ENCODE results near the gene PLA2G6.

Gene PLA2G6

DNA sequence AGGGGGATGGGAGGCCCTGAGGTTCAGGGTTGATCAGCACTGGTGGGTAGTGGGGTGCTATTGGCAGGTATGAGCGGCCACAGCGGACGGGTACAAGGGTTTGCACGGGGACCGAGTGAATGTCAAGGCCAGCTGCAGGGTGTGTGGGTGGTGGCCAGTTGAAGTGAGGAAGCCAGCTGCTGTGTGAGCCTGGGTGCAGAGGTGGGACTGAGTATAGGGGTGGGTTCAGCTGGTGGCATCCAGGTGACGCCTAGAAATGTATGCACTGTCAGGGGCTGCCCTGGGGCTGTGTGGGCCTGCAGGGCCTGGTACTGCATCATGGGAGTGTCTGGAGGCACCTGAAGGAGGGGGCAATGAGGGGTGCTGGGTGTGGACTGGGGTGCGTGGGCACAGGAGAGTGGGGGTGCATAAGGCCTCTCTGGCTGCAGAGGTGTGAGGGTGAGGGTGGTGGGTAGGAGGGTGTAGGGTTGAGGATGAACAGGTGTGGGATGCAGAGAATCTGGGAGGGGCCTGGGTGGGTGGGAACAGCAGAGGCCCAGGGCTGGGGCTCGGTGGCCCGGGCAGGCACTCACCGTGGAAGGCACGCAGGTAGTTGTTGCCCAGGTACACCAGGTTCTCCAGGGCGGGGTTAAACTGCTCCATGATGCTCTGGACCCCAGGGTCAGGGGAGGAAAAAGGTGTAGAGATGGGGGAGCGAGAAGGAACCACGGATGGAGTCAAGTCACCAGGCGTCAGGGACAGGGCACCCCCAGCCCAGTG lies 72.9 kb downstream of the PLA2G6 start:
- no peak for DNase-seq (ENCODE audit: low spot score)

GRCh38 chr22:38107692-38108515 lies 73.7 kb downstream of the PLA2G6 start:
- no peaks in the 10 kb centered on the region for H3K36me3 ChIP-seq (replicated peaks in 1 of 2; ENCODE audit: control insufficient read depth in 2 of 2, insufficient read depth in 2 of 2, low read length in 2 of 2)
- no peaks in the 10 kb centered on the region for H3K79me1 ChIP-seq (ENCODE audit: low read depth, low read length)
- no peak overlapping the region for H3K4me2 ChIP-seq (ENCODE audit: insufficient read depth, low read length, poor library complexity, severe bottlenecking)
- no peak overlapping the region for H3K27ac ChIP-seq (replicated peaks; ENCODE audit: low read length)
- H3K4ac ChIP-seq (ENCODE audit: low read length), result no peak overlapping the region
- no peak overlapping the region for H2BK12ac ChIP-seq (ENCODE audit: low read length)
- H2AFZ ChIP-seq (ENCODE audit: low read length), result no peak overlapping the region
- no peak overlapping the region for H4K8ac ChIP-seq (ENCODE audit: low read depth, low read length)
- no peak overlapping the region for H2BK120ac ChIP-seq (ENCODE audit: low read depth, low read length)
- no peak overlapping the region for H2BK5ac ChIP-seq (ENCODE audit: low read length)
- H3K14ac ChIP-seq (ENCODE audit: low read length), result no peak overlapping the region
- WGBS, 2 donors (ENCODE audit: extremely low coverage in 2 of 2, insufficient read length in 2 of 2, insufficient replicate concordance in 1 of 2), result no CpG with 5 or more reads among the region's 17 CpGs
- peaks cover 0 to 2% of the 10 kb centered on the region in 2 donors for H3K4me1 ChIP-seq (ENCODE audit: control insufficient read depth in 2 of 2, insufficient read depth in 1 of 2, low read depth in 1 of 2, low read length in 2 of 2)
- no peak for DNase-seq (ENCODE audit: low spot score)
- H3K4me3 ChIP-seq (ENCODE audit: low read length in 2 of 2), result no peak overlapping the region
- peak overlapping the region; percentile 11 for H2AK5ac ChIP-seq (ENCODE audit: low read depth, low read length)
- H3K9ac ChIP-seq (ENCODE audit: low read depth, low read length, poor library complexity), result no peak overlapping the region
- no peak overlapping the region for H4K91ac ChIP-seq (ENCODE audit: low read depth, low read length, poor library complexity)
- H3K18ac ChIP-seq (ENCODE audit: low read length), result no peak overlapping the region
- H3K9me3 ChIP-seq (replicated peaks in 1 of 2; ENCODE audit: control insufficient read depth in 2 of 2, insufficient read depth in 1 of 2, low read depth in 1 of 2, low read length in 2 of 2), result no peaks in the 10 kb centered on the region
- no peak overlapping the region for H2BK15ac ChIP-seq (ENCODE audit: low read length)
- H3K23ac ChIP-seq (ENCODE audit: low read depth, low read length, poor library complexity), result no peak overlapping the region
- no peaks in the 10 kb centered on the region for H3K27me3 ChIP-seq (ENCODE audit: control insufficient read depth in 3 of 3, insufficient read depth in 3 of 3, low read depth in 1 of 3, low read length in 3 of 3)

More for the DNA sequence above, 72.9 kb downstream of the PLA2G6 start:
- Histone ChIP-seq H3K27ac (replicated peaks; ENCODE audit: low read length) (no peak overlapping the region), H3K9me3 (replicated peaks in 1 of 2; ENCODE audit: control insufficient read depth in 2 of 2, insufficient read depth in 1 of 2, low read depth in 1 of 2, low read length in 2 of 2) (no peaks in the 10 kb centered on the region), H3K4me1 (ENCODE audit: control insufficient read depth in 2 of 2, insufficient read depth in 1 of 2, low read depth in 1 of 2, low read length in 2 of 2) (peaks cover 0 to 2% of the 10 kb centered on the region in 2 donors), H3K27me3 (ENCODE audit: control insufficient read depth in 3 of 3, insufficient read depth in 3 of 3, low read depth in 1 of 3, low read length in 3 of 3) (no peaks in the 10 kb centered on the region), H4K8ac (ENCODE audit: low read depth, low read length) (peak overlapping the region; percentile 17), H3K4me3 (ENCODE audit: low read length in 2 of 2) (no peak overlapping the region), H2BK12ac (ENCODE audit: low read length) (no peak overlapping the region), H3K36me3 (replicated peaks in 1 of 2; ENCODE audit: control insufficient read depth in 2 of 2, insufficient read depth in 2 of 2, low read length in 2 of 2) (no peaks in the 10 kb centered on the region), H2BK5ac (ENCODE audit: low read length) (no peak overlapping the region), H3K4me2 (ENCODE audit: insufficient read depth, low read length, poor library complexity, severe bottlenecking) (no peak overlapping the region), H4K91ac (ENCODE audit: low read depth, low read length, poor library complexity) (peak overlapping the region; percentile 92), H3K4ac (ENCODE audit: low read length) (no peak overlapping the region), H3K79me1 (ENCODE audit: low read depth, low read length) (no peaks in the 10 kb centered on the region), H3K23ac (ENCODE audit: low read depth, low read length, poor library complexity) (no peak overlapping the region), H3K9ac (ENCODE audit: low read depth, low read length, poor library complexity) (no peak overlapping the region), H3K18ac (ENCODE audit: low read length) (no peak overlapping the region), H2BK15ac (ENCODE audit: low read length) (peak overlapping the region; percentile 43), H3K14ac (ENCODE audit: low read length) (no peak overlapping the region), H2AK5ac (ENCODE audit: low read depth, low read length) (no peak overlapping the region), H2BK120ac (ENCODE audit: low read depth, low read length) (no peak overlapping the region), H2AFZ (ENCODE audit: low read length) (no peak overlapping the region)
- WGBS, 2 donors (ENCODE audit: extremely low coverage in 2 of 2, insufficient read length in 2 of 2, insufficient replicate concordance in 1 of 2), result no CpG with 5 or more reads among the region's 15 CpGs

DNA sequence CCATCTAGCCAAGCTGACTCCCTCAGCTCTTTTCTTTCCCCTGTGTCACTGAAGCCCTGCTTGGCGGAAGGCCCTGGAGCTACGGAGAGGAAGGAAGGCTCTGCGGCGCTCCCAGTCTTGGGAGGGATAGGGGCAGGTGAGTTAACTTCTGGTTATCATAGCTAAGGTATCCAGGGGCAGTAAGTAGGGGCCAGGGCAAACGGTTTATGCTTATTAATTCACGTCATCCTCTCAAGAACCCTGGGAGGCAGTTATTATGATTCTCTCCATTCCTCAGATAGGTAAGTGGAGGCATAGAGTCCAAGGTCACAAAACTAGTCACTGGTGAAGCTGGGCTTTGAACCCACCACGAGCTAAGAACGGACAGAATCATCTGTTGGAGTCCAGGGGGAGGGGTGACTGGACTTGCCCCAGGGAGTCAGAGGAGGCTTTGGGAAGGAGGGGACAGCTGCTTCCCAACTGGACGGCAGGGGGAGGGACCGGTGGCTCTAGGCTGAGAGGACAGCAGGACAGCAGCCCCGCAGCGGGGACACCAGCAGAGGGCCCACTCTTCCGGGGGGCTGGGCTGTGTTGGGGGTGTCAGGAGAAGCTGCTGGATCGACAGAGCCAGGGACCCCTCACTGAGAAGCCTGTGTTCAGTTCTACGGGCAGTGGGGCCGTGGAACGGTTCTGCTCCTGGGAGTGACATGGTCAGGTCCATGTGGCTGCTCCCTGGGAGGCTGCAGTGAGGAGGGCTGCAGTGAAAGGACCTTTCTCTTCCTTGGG lies 74.6 kb downstream of the PLA2G6 start:
- Histone ChIP-seq H3K9me3 (replicated peaks in 1 of 2; ENCODE audit: control insufficient read depth in 2 of 2, insufficient read depth in 1 of 2, low read depth in 1 of 2, low read length in 2 of 2) (no peaks in the 10 kb centered on the region), H3K27me3 (ENCODE audit: control insufficient read depth in 3 of 3, insufficient read depth in 3 of 3, low read depth in 1 of 3, low read length in 3 of 3) (no peaks in the 10 kb centered on the region), H2BK120ac (ENCODE audit: low read depth, low read length) (no peak overlapping the region), H2AK5ac (ENCODE audit: low read depth, low read length) (peak overlapping the region; percentile 11), H3K18ac (ENCODE audit: low read length) (peak overlapping the region; percentile 48), H3K4me1 (ENCODE audit: control insufficient read depth in 2 of 2, insufficient read depth in 1 of 2, low read depth in 1 of 2, low read length in 2 of 2) (peaks cover 0 to 2% of the 10 kb centered on the region in 2 donors), H3K23ac (ENCODE audit: low read depth, low read length, poor library complexity) (peak overlapping the region; percentile 20), H3K9ac (ENCODE audit: low read depth, low read length, poor library complexity) (no peak overlapping the region), H2BK15ac (ENCODE audit: low read length) (peak overlapping the region; percentile 59), H3K4me2 (ENCODE audit: insufficient read depth, low read length, poor library complexity, severe bottlenecking) (no peak overlapping the region), H3K27ac (replicated peaks; ENCODE audit: low read length) (no peak overlapping the region), H3K79me1 (ENCODE audit: low read depth, low read length) (no peaks in the 10 kb centered on the region), H3K14ac (ENCODE audit: low read length) (no peak overlapping the region), H2BK5ac (ENCODE audit: low read length) (no peak overlapping the region), H2AFZ (ENCODE audit: low read length) (no peak overlapping the region), H4K91ac (ENCODE audit: low read depth, low read length, poor library complexity) (no peak overlapping the region), H3K4ac (ENCODE audit: low read length) (peak overlapping the region; percentile 57), H3K36me3 (replicated peaks in 1 of 2; ENCODE audit: control insufficient read depth in 2 of 2, insufficient read depth in 2 of 2, low read length in 2 of 2) (no peaks in the 10 kb centered on the region), H2BK12ac (ENCODE audit: low read length) (no peak overlapping the region), H4K8ac (ENCODE audit: low read depth, low read length) (no peak overlapping the region), H3K4me3 (ENCODE audit: low read length in 2 of 2) (no peak overlapping the region)
- no peak for DNase-seq (ENCODE audit: low spot score)
- WGBS, 2 donors (ENCODE audit: extremely low coverage in 2 of 2, insufficient read length in 2 of 2, insufficient replicate concordance in 1 of 2), result no CpG with 5 or more reads among the region's 17 CpGs

Data from neuronal stem cell (in vitro differentiated cells).